H1 (cell line): Measurements from ENCODE around the gene PLCL2. TPM values are rescaled to one million over a fixed set of nuclear protein-coding genes. Genes with fewer than 3 reads are reported as not detected.

Experiments used
- CTCF ChIA-PET: fragments of 300-600 bp; sonication (Branson Sonifier 250); formaldehyde crosslinking; loops from one replicate; lab custom pipeline; 2021; ENCODE audit not compliant: partially characterized antibody; lab: Charles Lee
- POLR2A ChIA-PET: fragments of 300-600 bp; sonication (Branson Sonifier 250); formaldehyde crosslinking; loops from one replicate; lab custom pipeline; 2021; ENCODE audit warnings: inconsistent platforms; ENCODE audit not compliant: partially characterized antibody; lab: Charles Lee
- DNase-seq, 2 experiments: peaks; one replicate each; pipeline versions ENCODE4 v3.0.0 to v3.0.0-alpha.2; 2010 to 2022; ENCODE audit warnings: low spot score in 2 of 2, low read depth in 1 of 2, mixed read lengths in 1 of 2
- FAIRE-seq: peaks from 2 replicates; lab custom pipeline; 2011; peaks lifted over from hg19 to GRCh38; lab: Jason Lieb, UNC
- H2AFZ ChIP-seq: 2 replicates; pipeline ENCODE4 v1.8.1; 2012; ENCODE audit warnings: low read length, inconsistent platforms
- H2AK5ac ChIP-seq: 2 replicates; pipeline ENCODE4 v1.6.1; 2013; ENCODE audit warnings: low read depth, low read length
- H2BK120ac ChIP-seq: replicated peaks from 2 replicates; pipeline ENCODE3; 2013; ENCODE audit warnings: low read depth, low read length, inconsistent platforms
- H2BK12ac ChIP-seq: 2 replicates; pipeline ENCODE4 v1.6.1; 2013; ENCODE audit warnings: low read depth, low read length
- H2BK15ac ChIP-seq: 2 replicates; pipeline ENCODE4 v1.6.1; 2013; ENCODE audit warnings: low read length
- H2BK20ac ChIP-seq: 2 replicates; pipeline ENCODE4 v1.6.1; 2013; ENCODE audit warnings: low read length
- H2BK5ac ChIP-seq: 2 replicates; pipeline ENCODE4 v1.6.1; 2013; ENCODE audit warnings: low read depth, low read length
- H3K14ac ChIP-seq: 2 replicates; pipeline ENCODE4 v1.6.1; 2013; ENCODE audit warnings: inconsistent platforms; ENCODE audit not compliant: insufficient read length
- H3K18ac ChIP-seq: 2 replicates; pipeline ENCODE4 v1.6.1; 2013; ENCODE audit warnings: low read length; ENCODE audit errors: extremely low read depth
- H3K23ac ChIP-seq: 2 replicates; pipeline ENCODE4 v1.6.1; 2013; ENCODE audit warnings: inconsistent platforms; ENCODE audit not compliant: insufficient read length
- H3K23me2 ChIP-seq: 2 replicates; pipeline ENCODE4 v1.6.1; 2013; ENCODE audit warnings: low read depth, low read length
- H3K27ac ChIP-seq: 2 replicates; pipeline ENCODE4 v1.6.1; 2011; ENCODE audit warnings: low read depth, low read length, inconsistent platforms
- H3K27me3 ChIP-seq, 4 experiments: replicated peaks in 1 of 4; 1 replicate in 1 of 4; 2 replicates in 3 of 4; pipeline versions ENCODE4 v1.6.1 to v1.8.1; 2011 to 2013; ENCODE audit warnings: low read length in 3 of 4, mild to moderate bottlenecking in 3 of 4, inconsistent platforms in 2 of 4, mixed read lengths in 2 of 4, moderate library complexity in 1 of 4; ENCODE audit not compliant: control insufficient read depth in 3 of 4, insufficient read depth in 3 of 4; ENCODE audit errors: extremely low read depth in 1 of 4
- H3K36me3 ChIP-seq, 4 experiments: 2 replicates each; pipeline versions ENCODE4 v1.6.1 to v1.8.1; 2011 to 2013; ENCODE audit warnings: mild to moderate bottlenecking in 4 of 4, low read length in 3 of 4, moderate library complexity in 2 of 4, control low read depth in 1 of 4, inconsistent platforms in 1 of 4; ENCODE audit not compliant: insufficient read depth in 4 of 4, control insufficient read depth in 2 of 4
- H3K4ac ChIP-seq: replicated peaks from 2 replicates; pipeline ENCODE3; 2013; ENCODE audit warnings: low read length, low read depth, mixed read lengths, inconsistent platforms; ENCODE audit not compliant: insufficient read length
- H3K4me1 ChIP-seq, 4 experiments: replicated peaks in 1 of 4; 1 replicate in 1 of 4; 2 replicates in 3 of 4; pipeline versions ENCODE4 v1.6.1 to v1.8.1; 2011 to 2013; ENCODE audit warnings: low read length in 3 of 4, inconsistent platforms in 2 of 4, mixed read lengths in 1 of 4; ENCODE audit not compliant: insufficient read depth in 4 of 4, control insufficient read depth in 3 of 4
- H3K4me2 ChIP-seq, 2 experiments: 2 replicates each; pipeline versions ENCODE4 v1.6.1 to v1.8.1; 2011 to 2013; ENCODE audit warnings: low read depth in 2 of 2, low read length in 2 of 2, control low read depth in 1 of 2, inconsistent platforms in 1 of 2, mild to moderate bottlenecking in 1 of 2; ENCODE audit not compliant: insufficient read depth in 1 of 2
- H3K4me3 ChIP-seq, 4 experiments: fragments of 200-600, 300-600 bp in 1 of 4; sonication (generic), shearing (Covaris generic), sonication (Bioruptor Twin) in 1 of 4; 2 replicates each; pipeline versions ENCODE4 v1.5.1 to v1.8.1; 2011 to 2016; ENCODE audit warnings: low read length in 4 of 4, low read depth in 3 of 4, control low read depth in 2 of 4, inconsistent platforms in 2 of 4, mild to moderate bottlenecking in 2 of 4, mixed read lengths in 1 of 4, moderate library complexity in 1 of 4; ENCODE audit not compliant: insufficient read depth in 2 of 4; ENCODE audit errors: extremely low read depth in 1 of 4
- H3K56ac ChIP-seq: replicated peaks from 2 replicates; pipeline ENCODE3; 2013; ENCODE audit warnings: low read depth, mild to moderate bottlenecking, mixed read lengths, low read length, inconsistent platforms; ENCODE audit not compliant: insufficient read length
- H3K79me1 ChIP-seq: 2 replicates; pipeline ENCODE4 v1.6.1; 2013; ENCODE audit warnings: low read depth, low read length, control low read depth
- H3K79me2 ChIP-seq, 2 experiments: 2 replicates each; pipeline versions ENCODE4 v1.6.1 to v1.8.1; 2012 to 2013; ENCODE audit warnings: low read length in 2 of 2, mild to moderate bottlenecking in 2 of 2, inconsistent platforms in 1 of 2; ENCODE audit not compliant: insufficient read depth in 2 of 2, control insufficient read depth in 1 of 2
- H3K9ac ChIP-seq, 4 experiments: replicated peaks in 1 of 4; 1 replicate in 1 of 4; 2 replicates in 3 of 4; pipeline versions ENCODE4 v1.6.1 to v1.8.1; 2011 to 2013; ENCODE audit warnings: low read depth in 3 of 4, low read length in 3 of 4, control low read depth in 2 of 4, mild to moderate bottlenecking in 2 of 4, moderate library complexity in 2 of 4, inconsistent platforms in 1 of 4; ENCODE audit errors: extremely low read depth in 1 of 4
- H3K9me3 ChIP-seq, 2 experiments: 2 replicates each; pipeline versions ENCODE4 v1.6.1 to v1.8.1; 2012 to 2013; ENCODE audit warnings: mild to moderate bottlenecking in 2 of 2, moderate library complexity in 2 of 2, control low read depth in 1 of 2, inconsistent platforms in 1 of 2, low read depth in 1 of 2, low read length in 1 of 2, mixed read lengths in 1 of 2; ENCODE audit not compliant: insufficient read depth in 2 of 2
- H4K20me1 ChIP-seq, 2 experiments: replicated peaks in 1 of 2; 2 replicates each; pipeline versions ENCODE3 to v1.8.1; 2011 to 2013; ENCODE audit warnings: inconsistent platforms in 2 of 2, low read length in 2 of 2, mild to moderate bottlenecking in 1 of 2; ENCODE audit not compliant: insufficient read depth in 2 of 2, control insufficient read depth in 1 of 2
- H4K5ac ChIP-seq: 2 replicates; pipeline ENCODE4 v1.6.1; 2013; ENCODE audit warnings: low read length, low read depth, mixed read lengths, inconsistent platforms; ENCODE audit not compliant: insufficient read length
- H4K8ac ChIP-seq: 2 replicates; pipeline ENCODE4 v1.8.0; 2013; ENCODE audit warnings: mild to moderate bottlenecking, moderate library complexity, low read length, inconsistent platforms; ENCODE audit not compliant: insufficient read depth; ENCODE audit errors: extremely low read depth
- H4K91ac ChIP-seq: replicated peaks from 2 replicates; pipeline ENCODE3; 2013; ENCODE audit warnings: low read length, mixed read lengths, inconsistent platforms; ENCODE audit not compliant: insufficient read length
- GTF2F1 ChIP-seq: IDR thresholded peaks from 2 replicates; pipeline ENCODE4 v1.6.1; 2012; ENCODE audit warnings: low read depth, low read length, improper control_type of control experiment, borderline replicate concordance
- HDAC6 ChIP-seq: IDR thresholded peaks from one replicate; pipeline ENCODE4 v1.7.1; 2012; ENCODE audit warnings: low read depth, mild to moderate bottlenecking, inconsistent platforms, low read length, moderate library complexity
- KDM5A ChIP-seq: fragments of 200-600 bp; IDR thresholded peaks from 2 replicates; pipeline ENCODE4 v1.7.1; 2012; ENCODE audit warnings: mild to moderate bottlenecking, low read length, inconsistent platforms, mixed read lengths
- NANOG ChIP-seq: IDR thresholded peaks from 2 replicates; pipeline ENCODE4 v1.6.1; 2011; ENCODE audit warnings: low read length, low read depth, mild to moderate bottlenecking, inconsistent platforms; ENCODE audit not compliant: insufficient read depth, poor library complexity, severe bottlenecking
- SIX5 ChIP-seq: IDR thresholded peaks from 2 replicates; pipeline ENCODE4 v1.6.1; 2011; ENCODE audit warnings: mild to moderate bottlenecking, low read depth, low read length
- SRF ChIP-seq: IDR thresholded peaks from 2 replicates; pipeline ENCODE4 v1.6.1; 2011; ENCODE audit warnings: mild to moderate bottlenecking, low read depth, low read length, moderate library complexity
- TAF1 ChIP-seq: IDR thresholded peaks from 2 replicates; pipeline ENCODE4 v1.6.1; 2011; ENCODE audit warnings: mild to moderate bottlenecking, low read depth, low read length
- TEAD4 ChIP-seq: IDR thresholded peaks from 2 replicates; pipeline ENCODE4 v1.6.1; 2012; ENCODE audit warnings: low read depth, low read length, inconsistent platforms, mixed read lengths
- WGBS, 2 experiments: shearing (Covaris generic) in 1 of 2; methylation state at CpG; one replicate each; pipeline versions ENCODE4 v1.1.6 to v1.1.7; 2013 to 2015; ENCODE audit warnings: low lambda C conversion rate in 2 of 2, mixed read lengths in 2 of 2, inconsistent platforms in 1 of 2, low coverage in 1 of 2, missing lambda C conversion rate in 1 of 2; ENCODE audit not compliant: insufficient replicate concordance in 2 of 2, insufficient coverage in 1 of 2, insufficient read length in 1 of 2; ENCODE audit errors: extremely low coverage in 1 of 2, missing lambda C conversion rate in 1 of 2; 5-methylcytosine and 5-hydroxymethylcytosine counted together
- polyA plus RNA-seq, 7 experiments: library from polyadenylated mRNA; depleted of rRNA in 3 of 7; stranded (reverse) in 5 of 7; unstranded in 2 of 7; fragments of >200 nt in 5 of 7; fragments of 200-250 nt in 2 of 7; gene quantifications; 1 replicate in 5 of 7; 2 replicates in 1 of 7; 4 replicates in 1 of 7; pipeline versions ENCODE4 v1.2.1 to v1.2.3, GENCODE V29; 2011 to 2013; ENCODE audit warnings: missing spikeins in 2 of 7, mixed read lengths in 2 of 7
- total RNA-seq: library from RNA; stranded (reverse); fragmentation: NEBNext Ultra II Directional; extraction: Animal tissue kit (Norgen Biotek cat#: 25700); gene quantifications from 2 replicates; pipeline ENCODE4 v1.2.1, GENCODE V29; 2021
- TF ChIP-seq, protein P1 (sequence below), 3 experiments: IDR thresholded peaks; 1 replicate in 2 of 3; 2 replicates in 1 of 3; pipeline versions ENCODE4 v1.5.1 to v1.6.1; 2011; ENCODE audit warnings: low read length in 3 of 3, mild to moderate bottlenecking in 3 of 3, inconsistent platforms in 2 of 3, low read depth in 1 of 3, moderate library complexity in 1 of 3; ENCODE audit not compliant: insufficient read depth in 1 of 3; ENCODE audit errors: control extremely low read depth in 1 of 3

Gene PLCL2
- total and polyA plus RNA-seq, 2 of the 8 experiments (the other 6 are each of a cell fraction or from before 2014, with no cell fraction given), result 3.5 to 6.8 TPM

DNA sequence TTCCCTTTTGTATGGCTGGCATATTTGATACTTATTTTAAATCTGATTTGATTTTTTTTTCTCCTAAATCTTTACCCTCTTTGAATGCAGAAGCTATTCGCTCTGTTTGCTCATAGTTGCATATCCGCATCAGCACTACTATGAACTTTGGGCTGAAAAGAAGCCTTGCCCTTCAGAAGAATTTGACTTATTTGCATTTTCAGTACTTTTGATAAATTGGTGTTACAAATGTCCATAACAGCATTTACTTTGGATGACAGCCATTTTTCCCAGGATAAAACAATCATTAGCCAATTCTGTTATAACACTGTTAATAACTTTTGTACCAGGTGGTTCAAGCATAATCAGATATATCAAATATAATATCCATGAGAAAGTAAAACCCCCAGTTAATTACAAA, 129.5 kb downstream of the PLCL2 start:
- Histone ChIP-seq H4K8ac (no peak overlapping the region), H3K79me2 (no peaks in the 10 kb centered on the region), H3K4me2 (no peak overlapping the region), H3K23ac (no peak overlapping the region), H3K36me3 (peaks cover 0 to 9% (median 0%) of the 10 kb centered on the region in 4 experiments; a peak in 4 of 8 replicates), H3K79me1 (no peaks in the 10 kb centered on the region), H2BK5ac (no peak overlapping the region), H2BK120ac (no peak overlapping the region), H3K9me3 (no peaks in the 10 kb centered on the region), H3K27me3 (no peaks in the 10 kb centered on the region), H3K23me2 (no peaks in the 10 kb centered on the region), H3K4ac (no peak overlapping the region), H2BK15ac (no peak overlapping the region), H3K56ac (no peak overlapping the region), H3K14ac (no peak overlapping the region), H3K27ac (no peak overlapping the region), H2AK5ac (no peak overlapping the region), H3K4me1 (peaks cover 0 to 7% (median 0%) of the 10 kb centered on the region in 4 experiments; a peak in 1 of 7 replicates), H3K18ac (no peak overlapping the region), H3K4me3 (no peak overlapping the region), H4K5ac (no peak overlapping the region), H3K9ac (no peak overlapping the region), H4K91ac (no peak overlapping the region), H2BK12ac (no peak overlapping the region), H2BK20ac (no peak overlapping the region), H2AFZ (no peak overlapping the region), H4K20me1 (peaks cover 0 to 6% of the 10 kb centered on the region in 2 experiments)
- ChIA-PET POLR2A (no interaction called here), CTCF (interaction anchor here (1.0 to 3.1 kb wide), 4 partner anchors 11 to 130 kb away, joined by 3 to 15 read pairs (median 5); partner anchors contain the start of gene PLCL2)
- WGBS, 2 experiments, result 94% methylated on average over 2 of the region's 2 CpGs; no CpG with 5 or more reads in 1 of the 2 experiments
- FAIRE-seq (no peak), DNase-seq (no peak)
- TF ChIP-seq GTF2F1 (no peak), KDM5A (no peak), TEAD4 (no peak), HDAC6 (no peak), TAF1 (no peak), SIX5 (no peak), NANOG (no peak), SRF (no peak)
- TF ChIP-seq, protein P1, sequence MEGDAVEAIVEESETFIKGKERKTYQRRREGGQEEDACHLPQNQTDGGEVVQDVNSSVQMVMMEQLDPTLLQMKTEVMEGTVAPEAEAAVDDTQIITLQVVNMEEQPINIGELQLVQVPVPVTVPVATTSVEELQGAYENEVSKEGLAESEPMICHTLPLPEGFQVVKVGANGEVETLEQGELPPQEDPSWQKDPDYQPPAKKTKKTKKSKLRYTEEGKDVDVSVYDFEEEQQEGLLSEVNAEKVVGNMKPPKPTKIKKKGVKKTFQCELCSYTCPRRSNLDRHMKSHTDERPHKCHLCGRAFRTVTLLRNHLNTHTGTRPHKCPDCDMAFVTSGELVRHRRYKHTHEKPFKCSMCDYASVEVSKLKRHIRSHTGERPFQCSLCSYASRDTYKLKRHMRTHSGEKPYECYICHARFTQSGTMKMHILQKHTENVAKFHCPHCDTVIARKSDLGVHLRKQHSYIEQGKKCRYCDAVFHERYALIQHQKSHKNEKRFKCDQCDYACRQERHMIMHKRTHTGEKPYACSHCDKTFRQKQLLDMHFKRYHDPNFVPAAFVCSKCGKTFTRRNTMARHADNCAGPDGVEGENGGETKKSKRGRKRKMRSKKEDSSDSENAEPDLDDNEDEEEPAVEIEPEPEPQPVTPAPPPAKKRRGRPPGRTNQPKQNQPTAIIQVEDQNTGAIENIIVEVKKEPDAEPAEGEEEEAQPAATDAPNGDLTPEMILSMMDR (IDR thresholded peaks at IDR 0.05; ENCODE audit: control extremely low read depth in 1 of 3, insufficient read depth in 1 of 3, low read depth in 1 of 3, low read length in 3 of 3), result no peak
